Measurements from ENCODE around the gene POLRMT.

The POLRMT gene

DNA sequence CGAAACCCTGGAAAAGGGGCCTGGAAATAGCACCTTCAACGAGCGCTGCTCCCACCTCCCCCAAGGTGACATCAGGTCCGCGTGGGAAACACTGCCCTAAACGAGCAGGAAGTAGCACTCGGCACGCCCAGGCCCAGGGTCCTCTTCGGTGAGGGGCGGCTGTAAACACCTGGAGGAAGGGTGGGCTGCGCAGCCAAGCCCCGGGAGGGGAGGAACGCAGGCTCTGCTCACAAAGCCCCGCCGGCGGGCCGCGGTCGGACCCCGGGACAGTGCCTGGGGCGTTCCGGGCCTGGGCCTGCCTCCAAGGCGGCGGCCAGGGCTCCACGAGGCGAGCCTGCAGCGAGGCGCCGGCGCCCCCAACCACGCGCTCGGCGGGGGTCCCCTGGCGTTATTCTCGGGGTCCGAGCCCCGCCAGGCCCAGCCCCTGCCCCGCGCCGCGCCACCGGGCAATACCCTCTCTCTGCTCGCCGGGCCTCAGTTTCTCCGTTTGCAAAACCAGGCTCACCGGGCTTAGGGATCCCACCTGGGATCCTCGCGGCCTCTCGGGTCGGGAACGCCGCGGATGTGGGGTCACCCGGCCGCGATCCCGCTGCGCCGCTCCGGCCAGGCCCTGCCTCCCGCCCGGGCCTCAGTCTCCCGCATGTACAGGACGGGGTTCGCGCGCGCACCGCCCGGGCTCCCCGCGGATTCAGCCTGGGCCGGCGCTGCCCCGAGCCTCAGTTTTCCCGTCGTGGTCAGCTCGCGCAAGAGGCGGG is 29.0 kb upstream of the POLRMT start:
- H3K27ac ChIP-seq (ENCODE audit: low read depth, low read length, severe bottlenecking): peak overlapping the region; percentile 66
- peak overlapping the region; percentile 95 for H3K4me3 ChIP-seq (ENCODE audit: extremely low read depth, insufficient read depth, low read length, poor library complexity, severe bottlenecking)
- peaks cover 7% of the 10 kb centered on the region for H3K4me1 ChIP-seq (ENCODE audit: control insufficient read depth, insufficient read depth, low read length, poor library complexity, severe bottlenecking)
- 1% methylated on average over 77 of the region's 81 CpGs for WGBS, 2 experiments (ENCODE audit: insufficient coverage in 2 of 2)
- peaks cover 6% of the 10 kb centered on the region for H3K9me3 ChIP-seq (ENCODE audit: control insufficient read depth, low read length)
- peaks cover 19% of the 10 kb centered on the region for H3K36me3 ChIP-seq (ENCODE audit: control insufficient read depth, insufficient read depth, low read length)

DNA sequence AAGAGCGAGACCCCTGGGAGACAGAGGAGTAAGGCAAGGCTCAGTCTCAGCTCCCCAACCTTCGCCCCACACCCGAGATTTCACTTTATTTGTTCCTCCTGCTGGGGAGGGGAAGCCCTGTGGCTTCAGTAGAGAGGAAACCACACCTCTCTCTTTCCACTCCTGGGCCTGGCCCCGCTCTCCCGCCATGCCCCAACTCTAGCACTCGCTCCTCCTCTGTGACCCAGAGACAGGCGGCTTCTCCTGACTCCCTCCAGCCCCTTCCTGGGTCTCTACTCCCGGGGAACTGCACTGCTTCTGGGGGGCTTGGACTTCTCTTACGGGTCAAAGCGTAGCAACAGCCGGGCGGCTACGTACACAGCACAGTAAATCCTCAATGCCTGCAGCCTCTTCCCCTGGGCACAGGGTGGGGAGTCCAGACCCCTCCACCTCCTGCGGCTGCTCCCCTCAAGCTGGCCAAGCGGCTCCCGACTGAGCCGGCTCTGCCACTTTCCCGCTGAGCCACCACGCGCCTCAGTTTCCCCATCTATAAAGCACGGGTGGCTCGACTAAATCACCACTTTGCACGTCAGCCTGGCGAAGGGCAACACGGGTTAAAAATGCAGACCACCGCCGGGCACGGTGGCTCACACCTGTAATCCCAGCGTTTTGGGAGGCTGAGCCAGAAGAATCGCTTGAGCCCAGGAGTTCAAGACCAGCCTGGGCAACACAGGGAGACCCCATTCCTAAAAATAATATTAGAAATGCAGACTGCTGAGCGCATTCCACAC is 28.3 kb upstream of the POLRMT start:
- H3K27ac ChIP-seq (ENCODE audit: low read depth, low read length, severe bottlenecking): peak overlapping the region; percentile 16
- H3K9me3 ChIP-seq (ENCODE audit: control insufficient read depth, low read length): peaks cover 1% of the 10 kb centered on the region
- H3K4me1 ChIP-seq (ENCODE audit: control insufficient read depth, insufficient read depth, low read length, poor library complexity, severe bottlenecking): peaks cover 7% of the 10 kb centered on the region
- 49 to 51% methylated on average over 28 of the region's 31 CpGs for WGBS, 2 experiments (ENCODE audit: insufficient coverage in 2 of 2)
- H3K36me3 ChIP-seq (ENCODE audit: control insufficient read depth, insufficient read depth, low read length): peaks cover 20% of the 10 kb centered on the region
- peak overlapping the region; percentile 95 for H3K4me3 ChIP-seq (ENCODE audit: extremely low read depth, insufficient read depth, low read length, poor library complexity, severe bottlenecking)

DNA sequence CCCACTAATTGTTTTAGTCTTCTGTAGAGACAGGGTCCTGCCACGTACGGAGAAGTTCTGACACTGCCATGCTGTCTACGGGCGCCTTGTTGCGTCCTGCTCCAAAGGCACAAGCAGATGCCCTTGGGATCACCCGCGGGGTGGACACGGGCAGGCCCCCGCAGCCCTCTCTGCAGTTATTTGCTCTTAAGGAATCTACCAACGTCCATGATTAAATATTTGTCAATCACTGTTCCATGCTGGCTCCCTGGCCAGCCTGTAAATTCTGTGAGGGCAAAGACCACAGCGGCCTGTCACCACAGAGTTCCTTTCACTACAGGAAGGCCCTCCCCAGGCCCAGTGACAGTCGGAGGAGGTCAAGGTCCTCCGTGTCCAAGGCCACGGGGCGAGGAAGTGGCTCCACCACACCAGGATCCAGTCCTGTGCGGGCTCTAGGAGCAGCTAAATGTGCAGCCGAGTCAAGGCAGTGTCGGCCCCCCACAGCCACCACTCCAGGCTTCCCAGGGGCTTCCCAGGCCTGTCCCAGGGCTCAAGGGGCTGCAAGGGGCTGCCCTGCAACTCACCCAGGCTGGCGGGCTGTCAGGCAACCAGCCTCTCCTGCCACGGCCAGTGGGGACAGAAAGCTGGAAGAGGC is 27.6 kb upstream of the POLRMT start:
- Histone ChIP-seq H3K27ac (ENCODE audit: low read depth, low read length, severe bottlenecking) (peak overlapping the region; percentile 10), H3K4me1 (ENCODE audit: control insufficient read depth, insufficient read depth, low read length, poor library complexity, severe bottlenecking) (peaks cover 7% of the 10 kb centered on the region), H3K36me3 (ENCODE audit: control insufficient read depth, insufficient read depth, low read length) (peaks cover 22% of the 10 kb centered on the region), H3K4me3 (ENCODE audit: extremely low read depth, insufficient read depth, low read length, poor library complexity, severe bottlenecking) (peak overlapping the region; percentile 95), H3K9me3 (ENCODE audit: control insufficient read depth, low read length) (no peaks in the 10 kb centered on the region)
- WGBS, 2 experiments (ENCODE audit: insufficient coverage in 2 of 2): 89 to 91% methylated on average over 14 to 19 of the region's 20 CpGs

- Histone ChIP-seq H3K4me1 (ENCODE audit: control insufficient read depth, insufficient read depth, low read length, poor library complexity, severe bottlenecking) (peaks cover 7% of the 10 kb centered on the region), H3K9me3 (ENCODE audit: control insufficient read depth, low read length) (no peaks in the 10 kb centered on the region), H3K27ac (ENCODE audit: low read depth, low read length, severe bottlenecking) (no peak overlapping the region), H3K4me3 (ENCODE audit: extremely low read depth, insufficient read depth, low read length, poor library complexity, severe bottlenecking) (no peak overlapping the region), H3K36me3 (ENCODE audit: control insufficient read depth, insufficient read depth, low read length) (peaks cover 38% of the 10 kb centered on the region)
- WGBS, 2 experiments (ENCODE audit: insufficient coverage in 2 of 2): 92 to 94% methylated on average over 41 to 48 of the region's 50 CpGs
These were observed 25.8 kb upstream of the POLRMT start for GRCh38 chr19:658916-659839.

GRCh38 chr19:658059-658839 is 24.9 kb upstream of the POLRMT start:
- WGBS, 2 experiments (ENCODE audit: insufficient coverage in 2 of 2): 92 to 96% methylated on average over 31 to 33 of the region's 33 CpGs
- peaks cover 45% of the 10 kb centered on the region for H3K36me3 ChIP-seq (ENCODE audit: control insufficient read depth, insufficient read depth, low read length)
- no peak overlapping the region for H3K4me3 ChIP-seq (ENCODE audit: extremely low read depth, insufficient read depth, low read length, poor library complexity, severe bottlenecking)
- H3K27ac ChIP-seq (ENCODE audit: low read depth, low read length, severe bottlenecking): no peak overlapping the region
- H3K9me3 ChIP-seq (ENCODE audit: control insufficient read depth, low read length): no peaks in the 10 kb centered on the region
- H3K4me1 ChIP-seq (ENCODE audit: control insufficient read depth, insufficient read depth, low read length, poor library complexity, severe bottlenecking): peaks cover 7% of the 10 kb centered on the region

DNA sequence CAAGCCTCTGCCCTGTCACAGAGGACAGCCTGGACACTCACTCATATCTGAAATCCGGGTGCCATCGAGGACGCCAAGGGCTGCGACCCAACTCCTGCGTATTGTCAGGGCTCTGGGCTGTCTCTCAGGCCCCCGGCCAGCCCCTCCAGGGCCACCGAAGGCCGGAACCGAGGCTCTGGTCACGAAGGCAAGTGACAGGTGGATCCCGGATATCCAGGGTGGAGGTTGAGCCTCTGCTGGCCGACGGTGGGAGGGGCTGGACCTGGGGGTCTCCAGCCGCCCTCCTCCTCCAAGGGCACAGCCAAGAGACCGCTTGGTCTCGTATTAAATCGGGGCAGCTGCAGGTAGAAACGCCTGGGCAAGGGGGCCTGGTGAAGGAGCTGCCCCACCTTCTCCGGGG is 24.3 kb upstream of the POLRMT start:
- Histone ChIP-seq H3K27ac (ENCODE audit: low read depth, low read length, severe bottlenecking) (no peak overlapping the region), H3K4me3 (ENCODE audit: extremely low read depth, insufficient read depth, low read length, poor library complexity, severe bottlenecking) (no peak overlapping the region), H3K9me3 (ENCODE audit: control insufficient read depth, low read length) (no peaks in the 10 kb centered on the region), H3K4me1 (ENCODE audit: control insufficient read depth, insufficient read depth, low read length, poor library complexity, severe bottlenecking) (peaks cover 7% of the 10 kb centered on the region), H3K36me3 (ENCODE audit: control insufficient read depth, insufficient read depth, low read length) (peaks cover 51% of the 10 kb centered on the region)
- WGBS, 2 experiments (ENCODE audit: insufficient coverage in 2 of 2): 90 to 95% methylated on average over 14 to 19 of the region's 19 CpGs

DNA sequence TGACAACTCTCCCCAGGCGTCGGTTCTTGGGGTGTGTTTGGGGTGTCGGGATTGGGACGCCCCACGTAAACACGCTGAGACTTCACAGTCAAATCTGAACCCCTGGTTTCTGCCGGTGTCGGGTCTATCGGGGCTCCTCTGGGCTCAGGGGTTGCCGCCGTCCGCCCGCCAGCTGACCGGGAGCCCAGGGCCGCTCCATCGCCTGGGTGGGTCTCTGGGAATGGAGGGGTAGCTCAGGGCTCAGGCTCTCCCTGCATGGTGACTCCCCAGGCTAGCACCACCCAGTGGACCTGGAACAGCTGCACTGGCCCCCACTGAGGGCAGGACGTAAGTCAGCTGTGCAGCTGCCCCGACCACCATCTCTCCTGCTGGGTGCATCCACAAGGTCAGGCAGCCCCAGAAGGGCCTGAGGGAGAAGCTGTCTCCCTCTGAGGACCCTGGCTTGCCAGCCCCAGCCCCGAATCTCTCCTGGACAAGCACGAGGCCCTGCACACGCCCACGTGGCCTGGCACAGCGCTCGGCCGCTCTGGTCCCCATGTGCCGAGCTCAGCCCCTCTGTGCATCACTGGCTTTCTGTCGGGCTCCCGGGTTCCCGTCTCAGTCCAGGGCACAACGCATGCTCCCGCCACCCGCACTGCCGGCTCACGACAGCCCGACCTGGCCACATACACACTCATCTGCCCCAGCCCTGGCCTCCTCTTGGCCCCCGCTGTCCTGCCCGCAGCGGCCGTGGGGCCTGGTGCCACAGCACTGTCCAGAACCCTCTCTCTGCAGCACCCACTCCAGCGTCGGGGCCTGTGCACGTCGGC is 23.6 kb upstream of the POLRMT start:
- Histone ChIP-seq H3K36me3 (ENCODE audit: control insufficient read depth, insufficient read depth, low read length) (peaks cover 57% of the 10 kb centered on the region), H3K27ac (ENCODE audit: low read depth, low read length, severe bottlenecking) (no peak overlapping the region), H3K4me1 (ENCODE audit: control insufficient read depth, insufficient read depth, low read length, poor library complexity, severe bottlenecking) (peaks cover 7% of the 10 kb centered on the region), H3K4me3 (ENCODE audit: extremely low read depth, insufficient read depth, low read length, poor library complexity, severe bottlenecking) (no peak overlapping the region), H3K9me3 (ENCODE audit: control insufficient read depth, low read length) (no peaks in the 10 kb centered on the region)
- 94% methylated on average over 38 to 43 of the region's 43 CpGs for WGBS, 2 experiments (ENCODE audit: insufficient coverage in 2 of 2)

DNA sequence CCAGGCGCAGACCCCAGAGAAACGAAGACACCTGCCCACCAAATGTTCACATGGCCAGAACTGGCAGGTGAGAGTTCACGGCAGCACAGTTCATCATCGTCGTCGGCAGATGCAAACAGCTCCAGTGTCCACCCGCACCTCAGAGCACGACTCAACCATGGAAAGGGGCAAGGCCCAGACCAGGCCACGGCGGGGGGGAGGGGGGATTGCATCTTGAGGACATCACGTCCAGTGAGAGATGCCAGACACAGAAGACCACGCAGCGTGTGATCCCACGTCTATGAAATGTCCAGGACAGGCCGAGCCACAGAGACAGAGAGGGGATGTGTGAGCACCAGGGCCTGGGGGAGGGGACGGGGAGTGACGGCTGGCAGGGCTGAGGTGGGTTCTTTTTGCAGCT is 22.4 kb upstream of the POLRMT start:
- no peak overlapping the region for H3K4me3 ChIP-seq (ENCODE audit: extremely low read depth, insufficient read depth, low read length, poor library complexity, severe bottlenecking)
- H3K27ac ChIP-seq (ENCODE audit: low read depth, low read length, severe bottlenecking): no peak overlapping the region
- H3K36me3 ChIP-seq (ENCODE audit: control insufficient read depth, insufficient read depth, low read length): peaks cover 64% of the 10 kb centered on the region
- H3K9me3 ChIP-seq (ENCODE audit: control insufficient read depth, low read length): no peaks in the 10 kb centered on the region
- H3K4me1 ChIP-seq (ENCODE audit: control insufficient read depth, insufficient read depth, low read length, poor library complexity, severe bottlenecking): no peaks in the 10 kb centered on the region
- 96% methylated on average over 17 of the region's 17 CpGs for WGBS, 2 experiments (ENCODE audit: insufficient coverage in 2 of 2)

GRCh38 chr19:653425-653824 is 20.1 kb upstream of the POLRMT start:
- no peak overlapping the region for H3K27ac ChIP-seq (ENCODE audit: low read depth, low read length, severe bottlenecking)
- 96 to 97% methylated on average over 15 to 17 of the region's 17 CpGs for WGBS, 2 experiments (ENCODE audit: insufficient coverage in 2 of 2)
- H3K9me3 ChIP-seq (ENCODE audit: control insufficient read depth, low read length): no peaks in the 10 kb centered on the region
- no peaks in the 10 kb centered on the region for H3K4me1 ChIP-seq (ENCODE audit: control insufficient read depth, insufficient read depth, low read length, poor library complexity, severe bottlenecking)
- peaks cover 73% of the 10 kb centered on the region for H3K36me3 ChIP-seq (ENCODE audit: control insufficient read depth, insufficient read depth, low read length)
- no peak overlapping the region for H3K4me3 ChIP-seq (ENCODE audit: extremely low read depth, insufficient read depth, low read length, poor library complexity, severe bottlenecking)

Data from mesodermal cell (in vitro differentiated cells).